Measurements from ENCODE around the gene TMED10. TPM values are rescaled to one million over a fixed set of nuclear protein-coding genes. Genes with fewer than 3 reads are reported as not detected.

TMED10 gene
- total and polyA plus RNA-seq, 2 of the 13 experiments (the other 11 are each of a cell fraction or from before 2014, with no cell fraction given): 311 to 377 TPM

GRCh38 chr14:75147423-75148071 is 28.9 kb downstream of the TMED10 start (continued):
- TF ChIP-seq CAMTA2 (CRISPR knock-in tag; IDR thresholded peaks at IDR 0.05; ENCODE audit: borderline replicate concordance) (no peak), HNF1B (CRISPR knock-in tag; IDR thresholded peaks at IDR 0.05) (no peak), ZNF704 (CRISPR knock-in tag; IDR thresholded peaks at IDR 0.05; ENCODE audit: borderline replicate concordance) (no peak), ZNF44 (CRISPR knock-in tag; IDR thresholded peaks at IDR 0.05) (no peak), CEBPZ (IDR thresholded peaks at IDR 0.05; ENCODE audit: low read length) (no peak), SIN3A (IDR thresholded peaks at IDR 0.05; ENCODE audit: borderline replicate concordance, low read depth, low read length) (no peak), ZC3H4 (CRISPR knock-in tag; IDR thresholded peaks at IDR 0.05; ENCODE audit: borderline replicate concordance) (no peak), YEATS2 (CRISPR knock-in tag; IDR thresholded peaks at IDR 0.05; ENCODE audit: borderline replicate concordance) (no peak), KLF13 (CRISPR knock-in tag; IDR thresholded peaks at IDR 0.05) (no peak), FOXK2 (IDR thresholded peaks at IDR 0.05) (no peak), EP300 (IDR thresholded peaks at IDR 0.05; ENCODE audit: low read depth in 2 of 2, low read length in 2 of 2) (0 out of 4 replicates have a peak, but pooled peaks of 1 of the 2 experiments have one; percentile 39), EP300 (CRISPR knock-in tag; IDR thresholded peaks at IDR 0.05; ENCODE audit: borderline replicate concordance) (no peak), ZNF709 (CRISPR knock-in tag; IDR thresholded peaks at IDR 0.05) (peak; percentile 62; the same call in 1 of the 2 replicates), TEF (CRISPR knock-in tag; IDR thresholded peaks at IDR 0.05) (no peak), MTERF4 (CRISPR knock-in tag; IDR thresholded peaks at IDR 0.05) (no peak), HDAC2 (CRISPR knock-in tag; IDR thresholded peaks at IDR 0.05) (peak; percentile 18; the same call in 1 of the 2 replicates)
